Measurements from ENCODE around the gene PDLIM4.
A peak's percentile ranks its signal among the peaks of the same experiment; 100 is the strongest.

PDLIM4 gene

DNA sequence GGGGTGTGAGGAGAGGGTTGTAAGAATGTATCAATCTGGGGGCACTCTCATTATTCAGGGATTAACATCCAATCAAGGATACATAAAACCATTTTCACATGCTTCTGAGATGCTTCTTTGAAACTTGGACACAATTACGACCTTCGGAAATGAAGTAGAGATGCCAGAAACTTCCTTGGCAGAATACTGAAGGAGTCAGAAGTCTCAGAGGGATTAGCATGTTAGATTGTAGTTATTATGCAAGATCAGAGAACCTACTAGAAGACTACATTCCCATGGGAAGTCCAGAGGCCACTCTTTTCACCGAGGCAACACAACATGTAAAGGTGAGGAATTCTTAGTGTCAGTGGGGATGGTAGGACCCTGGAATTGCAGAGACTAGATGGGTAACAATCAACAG lies 31.6 kb downstream of the PDLIM4 start:
- no peak for DNase-seq

GRCh38 chr5:132291026-132291425 lies 33.5 kb downstream of the PDLIM4 start:
- DNase-seq = no peak

GRCh38 chr5:132293066-132293991 lies 35.8 kb downstream of the PDLIM4 start:
- peak; percentile 83 to 88 for DNase-seq

DNA sequence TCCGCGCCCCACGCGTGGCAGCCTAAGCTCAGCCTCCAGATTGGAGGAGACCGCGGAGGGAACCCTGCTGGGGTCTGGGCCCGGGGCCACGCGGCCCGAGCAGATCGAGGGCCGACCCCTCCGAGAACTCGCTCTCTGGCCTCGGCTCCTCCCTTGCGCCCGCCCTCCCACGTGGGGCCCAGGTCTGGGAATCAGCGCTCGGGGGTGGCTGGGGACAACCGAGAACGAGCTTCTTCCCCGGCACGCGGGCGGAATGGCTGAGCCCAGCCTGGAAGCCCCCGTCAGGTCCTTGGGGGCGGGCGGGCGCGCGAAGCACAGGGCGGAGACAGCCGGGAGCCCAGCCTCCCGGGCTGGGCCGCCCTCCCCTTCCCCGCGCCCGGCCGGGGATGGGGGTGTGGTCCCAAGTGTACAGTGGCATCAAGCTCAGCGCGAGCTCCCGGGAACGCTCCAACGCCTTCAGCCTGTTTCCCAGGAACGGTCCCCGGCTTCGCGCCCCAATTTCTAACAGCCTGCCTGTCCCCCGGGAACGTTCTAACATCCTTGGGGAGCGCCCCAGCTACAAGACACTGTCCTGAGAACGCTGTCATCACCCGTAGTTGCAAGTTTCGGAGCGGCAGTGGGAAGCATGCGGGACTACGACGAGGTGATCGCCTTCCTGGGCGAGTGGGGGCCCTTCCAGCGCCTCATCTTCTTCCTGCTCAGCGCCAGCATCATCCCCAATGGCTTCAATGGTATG lies 36.7 kb downstream of the PDLIM4 start, which contains the start of gene SLC22A4:
SLC22A4 (plus strand) TSS at position 403 of the 736 bp plus-strand sequence; CDS start at position 626, 223 bp downstream.
- DNase-seq = peak; percentile 86 to 91

GRCh38 chr5:132294728-132295504 lies 37.4 kb downstream of the PDLIM4 start:
- peak; percentile 82 to 86 for DNase-seq

DNA sequence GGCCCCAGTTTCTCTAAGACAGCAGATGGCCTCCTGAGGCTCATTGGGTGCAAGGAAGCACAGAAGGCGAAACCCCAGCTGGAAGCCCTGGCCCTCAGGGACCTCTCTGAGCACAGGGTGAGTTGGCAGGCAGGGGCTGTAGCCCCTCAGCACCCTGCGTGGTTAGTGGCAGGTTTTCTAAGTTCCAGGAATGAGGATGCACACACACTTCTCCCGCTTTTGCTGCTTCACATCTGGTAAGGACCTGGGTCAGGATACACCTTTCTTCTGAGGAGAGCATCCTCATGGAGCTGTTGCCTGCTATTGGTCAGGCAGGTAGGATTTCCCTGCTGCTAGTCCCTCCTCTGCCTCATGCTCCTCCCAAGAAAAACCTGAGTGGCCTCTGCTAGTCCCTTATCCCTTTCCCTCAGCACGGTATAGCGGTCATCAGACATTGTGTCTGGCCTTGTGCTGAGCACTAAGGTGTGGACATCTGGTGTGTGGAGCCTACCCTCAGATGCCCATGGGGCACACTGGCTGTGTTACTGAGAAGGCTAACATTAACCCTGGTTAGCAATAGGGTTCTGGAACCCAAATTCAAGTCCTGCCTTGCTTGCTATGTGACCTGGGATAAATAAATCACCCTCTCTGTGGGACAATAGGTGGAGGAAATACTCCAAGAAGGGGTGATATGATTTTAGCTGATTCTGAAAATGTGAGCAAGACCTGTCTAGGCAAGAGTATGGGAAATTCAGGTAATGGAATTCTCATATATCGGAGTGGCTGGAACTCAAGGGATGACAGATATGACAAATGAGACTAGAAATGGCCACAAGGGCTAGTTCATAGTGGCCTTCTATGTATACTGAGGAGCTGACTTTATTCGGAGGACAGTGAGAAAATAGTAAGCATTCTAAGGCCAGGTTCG lies 38.3 kb downstream of the PDLIM4 start:
- DNase-seq = no peak

DNA sequence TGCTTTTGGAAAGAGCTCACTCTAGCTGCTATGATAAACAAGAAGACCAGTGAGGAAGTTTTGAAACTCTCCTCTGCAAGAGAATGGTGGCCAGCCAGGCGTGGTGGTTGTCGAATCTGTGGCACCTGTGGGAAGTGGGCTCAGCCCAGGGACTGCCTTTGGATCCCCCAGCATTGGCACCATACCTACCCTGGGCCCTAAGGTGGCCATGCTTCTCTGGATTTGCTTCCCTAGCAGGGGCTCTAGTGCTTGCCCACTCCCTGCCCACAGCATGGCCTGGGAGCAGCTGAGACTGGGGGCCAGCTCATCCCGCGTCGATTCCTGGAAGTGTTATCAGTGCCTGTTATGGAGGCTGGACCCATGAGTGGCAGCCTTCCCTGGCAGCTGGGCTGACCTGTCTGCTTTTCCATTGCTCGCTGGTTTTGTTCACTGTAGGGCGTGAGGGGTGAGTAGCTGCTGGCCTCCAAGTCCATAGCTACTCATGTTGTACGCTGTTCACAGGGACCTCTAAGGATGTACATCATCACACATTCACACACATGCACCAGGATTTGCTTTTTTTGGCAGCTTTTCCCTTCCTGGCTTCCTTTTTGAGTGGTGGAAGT lies 39.0 kb downstream of the PDLIM4 start:
- no peak for DNase-seq

GRCh38 chr5:132297211-132297940 lies 39.9 kb downstream of the PDLIM4 start:
- no peak for DNase-seq

GRCh38 chr5:132298298-132299212 lies 41.1 kb downstream of the PDLIM4 start:
- DNase-seq = no peak

DNA sequence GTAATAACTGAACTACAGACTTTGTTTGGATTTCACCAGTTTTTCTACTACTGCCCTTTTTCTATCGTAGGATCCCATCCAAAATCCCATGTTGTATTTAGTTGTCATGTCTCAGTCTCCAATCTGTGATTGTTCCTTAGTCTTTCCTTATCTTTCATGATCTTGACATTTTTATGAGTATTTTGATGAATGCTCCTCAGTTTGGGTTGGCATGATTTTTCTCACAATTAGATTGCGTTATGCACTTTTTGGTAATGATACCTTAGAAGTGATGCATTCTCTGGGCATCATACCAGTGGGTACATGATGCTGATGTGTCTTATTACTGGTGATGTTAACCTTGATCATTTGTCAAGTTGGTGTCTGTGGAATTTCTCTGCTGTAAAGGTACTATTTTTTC lies 42.4 kb downstream of the PDLIM4 start:
- no peak for DNase-seq

- no peak for DNase-seq
Measured at GRCh38 chr5:132300577-132301343, 43.3 kb downstream of the PDLIM4 start.

DNA sequence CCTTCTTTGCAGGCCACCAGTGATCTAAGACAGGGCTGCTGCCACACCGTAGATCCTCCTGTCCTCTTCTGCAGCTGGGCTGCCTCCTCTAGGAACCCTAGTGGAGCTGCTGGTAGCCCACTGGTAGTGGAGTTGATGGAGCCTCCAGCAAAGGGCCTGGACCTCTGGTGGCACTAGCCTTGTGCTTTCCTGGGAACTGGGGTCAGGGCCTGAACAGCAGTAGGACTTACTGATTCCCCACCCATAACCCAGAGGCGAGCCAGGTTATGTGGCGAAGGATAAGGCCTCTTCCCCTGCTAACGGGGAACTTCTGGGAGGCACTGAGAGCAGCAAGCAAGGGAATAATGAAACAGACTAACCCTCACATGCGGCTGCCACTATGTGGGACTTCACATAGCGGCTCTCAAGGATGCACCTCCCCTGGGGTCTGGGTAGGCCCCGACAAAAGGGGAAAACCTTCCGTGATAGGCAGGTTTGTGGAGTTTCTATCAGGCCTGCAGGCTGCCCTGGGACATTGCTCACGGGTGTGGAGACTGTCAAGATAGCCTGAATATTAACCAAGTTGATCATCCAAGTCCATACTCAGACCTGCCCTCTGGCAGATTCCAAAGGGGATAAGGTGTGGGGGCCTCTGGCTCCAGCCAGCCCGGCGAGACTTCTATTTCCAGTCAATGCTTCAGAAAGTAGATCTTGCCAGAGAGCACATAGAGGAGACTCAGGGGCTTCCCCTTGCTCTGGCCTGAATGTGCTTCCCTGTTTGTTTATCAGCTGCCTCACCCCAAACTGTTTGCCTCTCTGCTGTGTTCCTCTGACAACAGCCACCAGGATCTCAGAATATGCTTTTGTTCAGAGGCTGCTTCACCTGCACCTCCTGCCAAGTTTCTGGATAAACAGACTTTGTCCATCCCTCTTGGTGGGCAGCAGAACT lies 44.1 kb downstream of the PDLIM4 start:
- DNase-seq = no peak

DNA sequence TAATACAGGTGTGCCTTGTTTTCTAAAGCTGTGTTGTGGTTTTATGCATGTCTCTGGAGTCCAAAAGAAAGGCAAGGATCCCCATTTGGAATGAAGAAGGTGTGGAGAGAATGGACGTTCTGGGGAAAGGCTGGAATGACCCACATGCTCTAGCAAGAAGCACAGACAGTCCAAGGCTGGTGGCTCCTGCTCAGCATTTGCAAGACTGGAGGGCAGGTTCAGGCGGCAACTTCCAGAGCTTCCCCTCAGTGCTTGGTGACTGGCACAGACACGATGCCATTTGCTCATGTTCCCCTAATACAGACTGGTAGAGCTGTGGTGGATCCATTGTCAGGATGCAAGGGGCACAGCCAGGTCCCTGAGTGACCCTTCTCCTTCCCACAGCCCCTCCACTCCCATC lies 44.9 kb downstream of the PDLIM4 start:
- DNase-seq = no peak

GRCh38 chr5:132303589-132303988 lies 46.1 kb downstream of the PDLIM4 start:
- DNase-seq = no peak

GRCh38 chr5:132305420-132305819 lies 47.9 kb downstream of the PDLIM4 start:
- no peak for DNase-seq

GRCh38 chr5:132308701-132309100 lies 51.2 kb downstream of the PDLIM4 start:
- no peak for DNase-seq

DNA sequence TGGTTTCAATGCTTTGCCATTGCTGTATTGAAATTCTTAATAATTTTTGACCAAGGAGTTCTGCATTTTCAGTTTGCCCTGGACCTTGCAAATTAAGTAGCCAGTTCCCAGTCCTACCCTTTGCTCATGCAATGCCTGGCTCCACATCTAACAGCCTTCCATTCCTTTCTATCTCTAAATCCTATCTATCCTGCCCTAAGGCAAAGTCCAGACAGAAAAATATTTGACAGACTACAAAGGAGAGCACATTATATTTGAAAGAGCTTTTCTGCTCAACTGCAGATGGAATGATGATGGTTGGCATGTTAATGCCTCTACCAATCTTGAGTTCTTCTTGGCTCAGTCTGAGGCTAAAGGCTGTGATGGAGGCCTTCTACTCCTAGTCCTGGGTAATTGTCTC lies 52.2 kb downstream of the PDLIM4 start:
- DNase-seq = no peak
